ENCODE data around the gene BPIFB3.

The BPIFB3 gene

GRCh38 chr20:33016581-33017109 is 37.1 kb upstream of the BPIFB3 start:
- Histone ChIP-seq H3K9me3 (ENCODE audit: control insufficient read depth, insufficient read depth, low read length) (no peaks in the 10 kb centered on the region), H3F3A (ENCODE audit: control insufficient read depth, insufficient read depth) (no peaks in the 10 kb centered on the region), H3K4me3 (ENCODE audit: low read length) (no peak overlapping the region), H3K27ac (ENCODE audit: low read depth, low read length) (no peak overlapping the region), H3K27me3 (ENCODE audit: control insufficient read depth, low read length) (no peaks in the 10 kb centered on the region), H3K9me2 (replicated peaks; ENCODE audit: control insufficient read depth, low read length) (no peaks in the 10 kb centered on the region), H3K36me3 (ENCODE audit: control insufficient read depth, low read length) (no peaks in the 10 kb centered on the region), H3K4me1 (ENCODE audit: control insufficient read depth, low read length) (no peaks in the 10 kb centered on the region), H3K79me2 (ENCODE audit: control insufficient read depth, low read length) (no peaks in the 10 kb centered on the region), H3K4me2 (ENCODE audit: low read length) (no peak overlapping the region), H4K20me1 (ENCODE audit: control insufficient read depth, insufficient read depth, low read depth, low read length) (no peaks in the 10 kb centered on the region)
- TF ChIP-seq CTCF (IDR thresholded peaks at IDR 0.05; ENCODE audit: low read depth, low read length, poor library complexity, severe bottlenecking): no peak

- no peaks in the 10 kb centered on the region for H3K27me3 ChIP-seq (ENCODE audit: control insufficient read depth, low read length)
- H3K4me2 ChIP-seq (ENCODE audit: low read length): no peak overlapping the region
- no peaks in the 10 kb centered on the region for H3K9me3 ChIP-seq (ENCODE audit: control insufficient read depth, insufficient read depth, low read length)
- no peak overlapping the region for H3K4me3 ChIP-seq (ENCODE audit: low read length)
- TF ChIP-seq EZH2phosphoT487 (IDR thresholded peaks at IDR 0.05; ENCODE audit: borderline replicate concordance, low read length) (no peak), CTCF (IDR thresholded peaks at IDR 0.05; ENCODE audit: low read depth, low read length, poor library complexity, severe bottlenecking) (no peak)
- no peak overlapping the region for H3K27ac ChIP-seq (ENCODE audit: low read depth, low read length)
- no peaks in the 10 kb centered on the region for H3K9me2 ChIP-seq (replicated peaks; ENCODE audit: control insufficient read depth, low read length)
- H4K20me1 ChIP-seq (ENCODE audit: control insufficient read depth, insufficient read depth, low read depth, low read length): no peaks in the 10 kb centered on the region
- no peaks in the 10 kb centered on the region for H3K79me2 ChIP-seq (ENCODE audit: control insufficient read depth, low read length)
- H3K36me3 ChIP-seq (ENCODE audit: control insufficient read depth, low read length): no peaks in the 10 kb centered on the region
- no peaks in the 10 kb centered on the region for H3K4me1 ChIP-seq (ENCODE audit: control insufficient read depth, low read length)
- no peaks in the 10 kb centered on the region for H3F3A ChIP-seq (ENCODE audit: control insufficient read depth, insufficient read depth)
Observed at GRCh38 chr20:33017542-33017941, 36.2 kb upstream of the BPIFB3 start.

GRCh38 chr20:33018169-33018931 is 35.4 kb upstream of the BPIFB3 start:
- no peaks in the 10 kb centered on the region for H3K4me1 ChIP-seq (ENCODE audit: control insufficient read depth, low read length)
- no peaks in the 10 kb centered on the region for H4K20me1 ChIP-seq (ENCODE audit: control insufficient read depth, insufficient read depth, low read depth, low read length)
- H3K27me3 ChIP-seq (ENCODE audit: control insufficient read depth, low read length): no peaks in the 10 kb centered on the region
- H3K36me3 ChIP-seq (ENCODE audit: control insufficient read depth, low read length): no peaks in the 10 kb centered on the region
- H3K9me3 ChIP-seq (ENCODE audit: control insufficient read depth, insufficient read depth, low read length): no peaks in the 10 kb centered on the region
- no peaks in the 10 kb centered on the region for H3F3A ChIP-seq (ENCODE audit: control insufficient read depth, insufficient read depth)
- H3K4me3 ChIP-seq (ENCODE audit: low read length): no peak overlapping the region
- no peak overlapping the region for H3K27ac ChIP-seq (ENCODE audit: low read depth, low read length)
- no peaks in the 10 kb centered on the region for H3K79me2 ChIP-seq (ENCODE audit: control insufficient read depth, low read length)
- no peak for TF ChIP-seq EZH2phosphoT487 (IDR thresholded peaks at IDR 0.05; ENCODE audit: borderline replicate concordance, low read length)
- TF ChIP-seq CTCF (IDR thresholded peaks at IDR 0.05; ENCODE audit: low read depth, low read length, poor library complexity, severe bottlenecking): no peak
- no peaks in the 10 kb centered on the region for H3K9me2 ChIP-seq (replicated peaks; ENCODE audit: control insufficient read depth, low read length)
- no peak overlapping the region for H3K4me2 ChIP-seq (ENCODE audit: low read length)
